Suprapubic skin (tissue), 4 donors: ENCODE measurements around the gene CDH16.

Experiments
- CTCF ChIP-seq, 2 donors: fragments of 200-600 bp in 1 of 2; fragments of 450-650 bp in 1 of 2; sonication (generic) in 1 of 2; IDR thresholded peaks; one replicate each; pipeline ENCODE4 v1.5.1; 2016 to 2019; ENCODE audit warnings: antibody characterized with exemption in 2 of 2, mild to moderate bottlenecking in 1 of 2, moderate library complexity in 1 of 2
- EP300 ChIP-seq: sonication (generic); formaldehyde crosslinking; IDR thresholded peaks from one replicate; pipeline ENCODE4 v1.6.1; 2017; ENCODE audit warnings: antibody characterized with exemption
- POLR2A ChIP-seq, 2 donors: fragments of 450-650 bp; IDR thresholded peaks; one replicate each; pipeline ENCODE4 v1.6.1; 2017; ENCODE audit warnings: antibody characterized with exemption in 2 of 2, mild to moderate bottlenecking in 2 of 2, moderate library complexity in 2 of 2
- POLR2AphosphoS5 ChIP-seq, 3 donors: sonication (generic); formaldehyde crosslinking; IDR thresholded peaks; one replicate each; pipeline ENCODE4 v1.6.1; 2017; ENCODE audit warnings: antibody characterized with exemption in 3 of 3

- TF ChIP-seq POLR2A (IDR thresholded peaks at IDR 0.05), result no peak
- no peak for TF ChIP-seq CTCF (IDR thresholded peaks at IDR 0.05)
- no peak for TF ChIP-seq POLR2AphosphoS5 (IDR thresholded peaks at IDR 0.05)
- no peak for TF ChIP-seq EP300
These were observed 10.6 kb downstream of the CDH16 start for GRCh38 chr16:66908116-66908515.
